Neuron (in vitro differentiated cells): ENCODE results near the gene LTB4R2.

Source experiments
- H2AFZ ChIP-seq: one replicate; pipeline ENCODE4 v1.6.1; 2013; ENCODE audit warnings: low read depth, mild to moderate bottlenecking, inconsistent platforms, low read length, moderate library complexity
- H3K27me3 ChIP-seq: one replicate; pipeline ENCODE4 v1.6.1; 2013; ENCODE audit warnings: low read length; ENCODE audit not compliant: insufficient read depth
- H3K36me3 ChIP-seq: one replicate; pipeline ENCODE4 v1.6.1; 2013; ENCODE audit warnings: low read length; ENCODE audit not compliant: insufficient read depth
- H3K4me1 ChIP-seq: one replicate; pipeline ENCODE4 v1.6.1; 2013; ENCODE audit warnings: low read length; ENCODE audit not compliant: insufficient read depth
- H3K4me3 ChIP-seq: 2 replicates; pipeline ENCODE4 v1.5.1; 2013; ENCODE audit warnings: mild to moderate bottlenecking, low read length, moderate library complexity
- H3K9me3 ChIP-seq: one replicate; pipeline ENCODE4 v1.6.1; 2013; ENCODE audit warnings: low read length

LTB4R2 gene

DNA sequence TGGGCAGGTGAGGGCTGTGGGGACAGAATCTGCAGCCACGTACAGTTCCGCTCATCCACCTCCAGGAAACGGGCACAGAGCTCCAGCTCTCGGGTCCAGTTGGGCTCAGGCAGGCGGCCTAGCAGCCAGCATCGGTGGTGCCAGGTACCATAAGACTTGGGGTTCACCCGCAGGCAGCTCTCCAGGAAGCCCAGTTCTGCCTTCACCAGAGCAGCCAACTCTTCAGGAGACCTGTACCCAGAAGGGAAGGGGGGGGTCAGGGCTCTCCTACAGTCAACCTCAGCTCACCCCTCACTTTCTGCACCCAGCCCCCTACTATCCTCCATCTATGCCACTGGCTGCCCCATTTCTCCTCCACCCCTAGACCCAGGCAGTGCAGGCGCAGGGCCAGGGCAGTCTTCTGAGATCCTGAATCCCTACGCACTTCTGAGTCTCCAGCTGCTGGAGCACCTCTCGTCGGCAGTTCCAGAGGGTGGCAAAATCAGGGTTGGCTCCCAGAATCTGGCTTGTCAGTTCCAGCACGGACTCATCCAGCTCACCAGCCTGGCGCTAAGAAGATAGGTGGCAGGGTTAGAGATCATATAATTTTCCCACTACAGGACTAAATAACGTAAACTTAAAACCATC lies 39.9 kb upstream of the LTB4R2 start:
- no peaks in the 10 kb centered on the region for H3K9me3 ChIP-seq
- no peak overlapping the region for H2AFZ ChIP-seq
- H3K4me3 ChIP-seq, result no peak overlapping the region
- H3K4me1 ChIP-seq, result peaks cover 9% of the 10 kb centered on the region
- H3K36me3 ChIP-seq, result peaks cover 11% of the 10 kb centered on the region
- no peaks in the 10 kb centered on the region for H3K27me3 ChIP-seq

DNA sequence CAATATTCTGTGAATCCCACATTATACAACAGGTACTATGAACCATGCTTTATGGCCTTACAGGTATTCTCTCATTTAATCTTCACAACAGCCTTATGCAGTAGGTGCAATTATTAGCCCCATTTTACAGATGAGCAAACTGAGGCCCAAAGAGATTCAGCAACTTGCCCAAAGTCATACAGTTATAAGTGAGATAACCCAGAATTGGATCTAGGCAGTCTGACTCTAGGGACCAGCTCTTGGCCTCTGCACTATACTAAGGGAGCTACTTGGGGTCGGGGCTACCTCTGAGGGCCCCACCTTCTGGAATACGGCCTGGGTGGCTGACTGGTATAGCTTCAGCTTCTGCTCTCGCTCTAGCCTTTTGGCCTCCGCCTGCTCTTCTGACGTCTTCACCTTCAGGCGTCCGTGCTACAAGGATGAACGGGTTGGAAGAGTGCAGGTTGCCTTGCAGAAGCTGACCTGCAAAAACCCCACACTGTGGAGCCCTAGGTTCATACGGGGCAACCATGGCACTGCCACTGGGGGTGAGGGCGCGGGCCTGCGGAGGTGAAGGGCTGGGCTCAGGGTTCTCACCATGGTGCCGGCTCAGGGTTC lies 39.3 kb upstream of the LTB4R2 start:
- peak overlapping the region; percentile 80 for H2AFZ ChIP-seq
- peak overlapping the region; percentile 88 for H3K4me3 ChIP-seq
- peaks cover 11% of the 10 kb centered on the region for H3K36me3 ChIP-seq
- no peaks in the 10 kb centered on the region for H3K9me3 ChIP-seq
- no peaks in the 10 kb centered on the region for H3K27me3 ChIP-seq
- H3K4me1 ChIP-seq, result peaks cover 9% of the 10 kb centered on the region

DNA sequence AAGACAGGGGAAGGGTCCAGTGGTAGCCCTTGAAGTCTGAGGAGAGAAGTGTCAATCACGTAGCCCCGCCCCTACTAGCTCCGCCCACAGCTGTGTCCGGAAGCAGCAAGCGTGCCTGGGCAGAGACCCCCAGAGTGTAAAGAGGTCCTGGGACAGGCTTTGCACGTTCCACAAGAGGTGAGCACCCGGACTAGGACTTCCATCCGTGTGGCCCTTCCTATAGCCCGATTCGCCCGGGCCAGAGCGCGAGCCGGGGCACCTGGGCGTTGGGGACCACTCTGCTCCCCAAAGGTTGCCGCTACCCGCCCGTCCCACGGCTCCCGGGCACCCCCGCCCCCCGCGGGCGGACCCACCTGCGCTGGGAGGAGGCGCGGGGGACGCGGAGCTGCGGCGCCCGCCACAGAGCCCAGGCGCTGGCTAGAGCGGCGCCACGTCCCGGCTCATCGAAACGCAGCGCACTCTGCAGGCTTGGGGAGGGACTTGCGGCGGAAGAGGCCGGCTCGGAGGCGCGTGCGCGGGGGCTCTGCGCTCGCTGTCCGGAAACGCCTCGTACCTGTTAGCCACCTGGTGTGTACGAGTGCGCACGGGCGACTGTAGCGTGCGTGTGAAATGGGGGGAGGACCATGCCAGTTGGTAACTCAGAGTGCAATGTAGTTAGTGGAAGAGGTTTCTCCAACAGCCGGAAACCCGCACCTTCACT lies 38.7 kb upstream of the LTB4R2 start, which contains the start of gene RABGGTA:
Gene RABGGTA (minus strand): TSS at position 464 of the 700 bp plus-strand sequence. CDS start 482 bp downstream, outside the sequence.
- peak within 1 kb of the TSS; percentile 80 for H2AFZ ChIP-seq
- no peaks in the 10 kb centered on the region for H3K9me3 ChIP-seq
- no peaks in the 10 kb centered on the region for H3K27me3 ChIP-seq
- peaks cover 9% of the 10 kb centered on the region for H3K4me1 ChIP-seq
- peaks cover 9% of the 10 kb centered on the region for H3K36me3 ChIP-seq
- peak within 1 kb of the TSS; percentile 88 for H3K4me3 ChIP-seq

DNA sequence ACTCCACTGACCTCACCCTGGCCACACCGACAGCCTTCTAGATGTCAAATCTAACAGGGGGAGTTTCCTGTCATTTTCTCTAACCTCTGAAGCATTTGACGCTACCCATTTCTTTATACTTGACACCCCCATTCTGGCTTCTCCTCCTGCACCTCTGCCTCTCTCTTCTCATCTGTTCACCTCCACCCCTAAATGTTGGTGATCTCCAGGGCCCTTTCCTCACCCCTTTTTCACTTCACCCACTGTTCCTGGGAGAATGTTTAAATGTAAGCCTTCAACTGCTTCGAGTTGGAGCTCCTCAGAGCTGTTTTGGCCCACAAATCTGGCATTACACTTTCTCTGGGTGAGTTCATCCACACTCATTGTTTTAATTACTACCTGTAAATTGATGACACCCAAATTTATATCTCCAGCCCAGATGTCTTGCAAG lies 38.1 kb upstream of the LTB4R2 start:
- Histone ChIP-seq H3K4me3 (peak overlapping the region; percentile 88), H3K27me3 (no peaks in the 10 kb centered on the region), H3K4me1 (peaks cover 9% of the 10 kb centered on the region), H3K36me3 (peaks cover 5% of the 10 kb centered on the region), H3K9me3 (no peaks in the 10 kb centered on the region), H2AFZ (peak overlapping the region; percentile 80)

DNA sequence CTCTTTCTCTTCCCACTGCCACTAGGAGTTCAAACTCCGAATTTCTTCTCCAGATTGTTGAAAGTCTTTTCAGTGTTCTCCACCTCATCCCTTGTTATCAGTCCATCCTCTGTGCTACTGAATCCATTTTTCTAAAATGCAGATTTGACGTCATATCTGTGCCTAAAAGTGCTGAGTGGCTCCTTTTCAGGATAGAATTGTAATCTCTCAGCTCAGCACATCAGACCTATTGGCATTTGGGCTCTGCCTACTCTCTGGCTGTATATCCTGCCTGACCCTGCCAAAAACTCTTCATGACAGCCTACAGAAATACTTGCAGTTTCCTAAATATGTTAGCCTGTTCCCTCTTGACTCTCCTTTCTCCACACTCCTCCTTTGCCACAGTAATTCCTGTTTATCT lies 37.5 kb upstream of the LTB4R2 start:
- Histone ChIP-seq H2AFZ (no peak overlapping the region), H3K4me3 (no peak overlapping the region), H3K36me3 (no peaks in the 10 kb centered on the region), H3K9me3 (no peaks in the 10 kb centered on the region), H3K4me1 (peaks cover 9% of the 10 kb centered on the region), H3K27me3 (no peaks in the 10 kb centered on the region)

DNA sequence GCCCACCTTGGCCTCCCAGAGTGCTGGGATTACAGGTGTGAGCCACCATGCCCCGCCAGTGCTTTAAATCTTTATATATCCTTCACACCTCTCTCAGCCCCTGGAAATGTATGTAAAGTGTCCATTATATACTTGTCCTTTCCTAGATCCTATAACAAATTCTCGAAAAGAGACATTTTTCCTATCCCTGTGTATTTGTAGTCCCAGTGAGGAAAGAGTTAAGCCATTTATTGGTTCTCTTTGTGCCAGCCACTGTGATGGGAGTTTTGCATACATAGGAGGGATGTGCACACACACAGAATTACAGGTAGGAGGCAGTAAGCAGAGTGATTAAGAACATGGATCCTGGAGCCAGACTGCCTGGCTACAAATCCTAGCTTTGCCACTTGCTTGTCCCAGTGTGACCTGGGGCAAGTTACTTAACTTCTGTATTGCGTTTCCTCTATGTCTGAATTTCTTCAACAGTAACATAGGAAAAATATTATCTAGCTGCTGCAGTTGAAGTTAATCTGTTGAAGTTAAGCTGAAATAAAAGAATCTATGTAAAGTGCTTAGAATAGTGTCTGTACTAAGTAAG lies 36.4 kb upstream of the LTB4R2 start:
- Histone ChIP-seq H3K4me3 (no peak overlapping the region), H2AFZ (no peak overlapping the region), H3K36me3 (no peaks in the 10 kb centered on the region), H3K4me1 (peaks cover 9% of the 10 kb centered on the region), H3K27me3 (no peaks in the 10 kb centered on the region), H3K9me3 (no peaks in the 10 kb centered on the region)

DNA sequence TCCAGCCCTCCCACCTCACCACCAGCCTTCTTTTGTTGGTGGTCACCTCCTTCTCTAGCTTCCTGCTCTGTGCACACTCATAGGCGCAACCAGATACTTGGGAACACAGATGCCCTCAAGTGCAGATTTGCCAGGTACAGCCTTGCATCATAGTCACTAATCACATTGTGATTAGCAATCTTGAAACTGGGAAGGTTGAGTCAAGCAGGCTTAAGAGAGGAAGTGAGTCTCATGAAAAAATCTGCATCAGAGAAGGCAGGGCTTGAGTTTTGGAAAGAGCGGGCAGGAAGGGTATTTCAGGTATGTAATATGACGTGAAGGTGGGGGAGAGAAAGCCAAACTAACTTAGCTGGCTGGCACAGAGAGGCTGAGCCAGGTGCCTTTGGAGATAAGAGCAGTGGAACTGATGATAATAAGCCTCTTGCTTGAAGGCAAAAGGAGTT lies 35.8 kb upstream of the LTB4R2 start:
- no peaks in the 10 kb centered on the region for H3K9me3 ChIP-seq
- no peak overlapping the region for H3K4me3 ChIP-seq
- H3K36me3 ChIP-seq, result no peaks in the 10 kb centered on the region
- peaks cover 9% of the 10 kb centered on the region for H3K4me1 ChIP-seq
- no peaks in the 10 kb centered on the region for H3K27me3 ChIP-seq
- H2AFZ ChIP-seq, result no peak overlapping the region

DNA sequence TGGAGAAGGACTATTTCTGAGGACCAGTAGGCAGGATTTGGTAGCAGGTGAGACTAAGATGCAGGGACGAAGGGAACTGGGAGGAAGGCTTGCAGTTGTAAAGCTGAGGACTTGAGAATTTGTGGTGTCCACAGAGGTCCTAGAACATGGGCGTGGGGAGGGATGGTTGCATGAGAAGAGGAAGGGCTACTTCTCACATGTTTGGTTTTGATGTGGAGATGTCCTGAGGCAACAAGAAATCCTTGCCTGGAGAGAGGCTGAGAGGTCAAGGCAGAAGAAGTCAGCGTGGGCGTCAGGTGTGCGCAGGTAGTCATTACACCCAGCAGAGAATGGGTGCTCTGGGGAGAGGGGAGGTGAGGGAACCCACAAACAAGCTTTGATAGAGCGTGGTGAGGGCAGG lies 32.9 kb upstream of the LTB4R2 start:
- H2AFZ ChIP-seq, result no peak overlapping the region
- H3K4me3 ChIP-seq, result no peak overlapping the region
- no peaks in the 10 kb centered on the region for H3K36me3 ChIP-seq
- H3K9me3 ChIP-seq, result no peaks in the 10 kb centered on the region
- H3K27me3 ChIP-seq, result no peaks in the 10 kb centered on the region
- H3K4me1 ChIP-seq, result peaks cover under 1% of the 10 kb centered on the region

DNA sequence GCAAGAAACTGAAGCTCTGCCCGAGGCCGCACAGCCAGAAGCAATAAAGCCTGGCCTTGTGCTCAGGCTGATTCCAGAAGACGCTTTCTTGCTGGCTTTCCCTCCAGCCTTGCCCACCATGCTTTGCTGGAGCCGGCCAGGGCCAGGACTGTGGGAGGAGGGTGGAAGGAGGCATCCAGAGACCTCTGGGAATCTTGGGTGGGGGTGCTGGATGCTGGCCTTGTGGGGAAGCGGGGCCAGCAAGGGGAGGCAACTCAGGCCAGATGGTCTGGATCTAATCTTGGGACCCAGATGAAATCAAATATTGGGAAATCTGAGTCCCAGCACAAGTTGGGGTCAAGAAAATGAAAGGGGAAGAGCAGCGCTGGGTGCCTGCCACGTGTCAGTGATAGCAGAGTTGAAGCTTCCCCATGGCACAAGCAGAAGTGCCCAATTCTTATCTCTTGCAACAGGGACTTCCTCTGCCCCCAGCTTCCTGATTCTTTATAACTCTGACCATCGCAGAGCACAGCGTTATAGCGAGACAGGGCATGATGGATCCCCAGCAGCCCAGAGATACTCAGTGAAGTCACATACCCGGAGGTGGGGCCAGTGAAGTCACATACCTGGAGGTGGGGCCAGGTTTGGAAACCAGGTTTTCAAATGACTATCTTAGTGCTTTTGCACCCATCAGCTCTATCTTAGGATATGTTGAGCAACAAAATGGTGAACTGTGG lies 32.2 kb upstream of the LTB4R2 start:
- Histone ChIP-seq H2AFZ (no peak overlapping the region), H3K27me3 (no peaks in the 10 kb centered on the region), H3K9me3 (no peaks in the 10 kb centered on the region), H3K4me3 (no peak overlapping the region), H3K36me3 (no peaks in the 10 kb centered on the region), H3K4me1 (no peaks in the 10 kb centered on the region)

DNA sequence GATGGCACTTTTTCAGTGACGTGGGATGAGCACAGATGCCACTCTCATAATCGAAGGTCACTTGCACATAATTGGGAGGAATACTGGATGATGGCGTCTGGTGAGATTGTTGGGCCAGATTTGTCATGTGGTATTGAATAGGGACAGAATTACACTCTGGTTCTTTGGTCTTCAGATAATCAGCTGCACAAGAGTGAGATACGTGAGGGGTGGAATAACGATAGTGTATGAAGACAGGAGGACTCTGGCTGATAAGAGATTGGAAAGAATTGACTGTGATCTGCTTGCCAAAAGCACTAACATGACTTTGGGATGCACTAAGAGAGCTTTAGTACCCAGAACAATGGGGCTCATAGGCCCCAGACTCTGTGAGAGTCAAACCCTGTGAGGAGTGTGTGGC lies 31.5 kb upstream of the LTB4R2 start:
- H3K36me3 ChIP-seq, result no peaks in the 10 kb centered on the region
- no peak overlapping the region for H3K4me3 ChIP-seq
- H2AFZ ChIP-seq, result no peak overlapping the region
- no peaks in the 10 kb centered on the region for H3K4me1 ChIP-seq
- H3K27me3 ChIP-seq, result no peaks in the 10 kb centered on the region
- H3K9me3 ChIP-seq, result no peaks in the 10 kb centered on the region

DNA sequence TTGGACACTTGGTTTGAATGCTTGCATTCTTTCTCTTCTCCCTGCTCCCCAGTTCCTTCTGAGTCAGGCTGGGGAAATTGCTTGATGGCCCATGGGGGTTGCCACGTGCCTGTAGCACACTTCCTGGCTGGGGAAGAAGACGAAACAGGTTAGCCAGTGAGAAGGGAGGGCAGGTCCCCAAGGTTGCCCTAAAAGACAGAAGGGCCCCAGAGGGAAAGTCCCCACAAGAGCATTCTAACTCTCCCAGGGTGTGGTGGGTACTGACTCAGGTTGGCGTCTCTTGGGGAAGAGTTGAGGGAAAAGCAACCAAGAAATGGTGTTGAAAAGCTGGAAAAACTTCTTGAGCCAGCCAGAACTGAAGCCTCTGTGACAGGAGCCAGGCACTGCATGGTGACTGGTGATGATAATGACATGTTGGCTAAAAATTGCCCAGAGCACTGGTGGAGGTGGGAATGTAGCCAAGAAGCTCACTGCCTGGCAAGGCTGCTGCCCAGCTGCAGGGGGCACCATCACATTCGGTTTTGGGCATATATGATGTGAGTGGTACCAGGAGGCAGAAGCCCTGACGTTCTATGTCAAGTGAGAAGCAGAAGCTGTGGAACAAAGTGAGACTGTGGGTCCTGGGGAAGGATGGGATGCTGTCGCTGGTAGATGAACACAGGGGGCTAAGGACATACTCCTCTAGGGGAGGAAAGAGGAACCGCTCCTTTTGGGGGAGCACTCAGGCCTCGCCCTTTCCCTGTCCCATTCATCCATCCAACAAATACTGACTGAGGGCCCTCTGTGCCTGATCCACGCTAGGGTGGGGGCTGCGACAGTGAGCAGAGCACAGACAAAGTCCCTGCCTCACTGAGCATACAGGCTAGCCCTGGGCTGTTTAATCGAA lies 30.4 kb upstream of the LTB4R2 start:
- no peaks in the 10 kb centered on the region for H3K9me3 ChIP-seq
- no peaks in the 10 kb centered on the region for H3K36me3 ChIP-seq

DNA sequence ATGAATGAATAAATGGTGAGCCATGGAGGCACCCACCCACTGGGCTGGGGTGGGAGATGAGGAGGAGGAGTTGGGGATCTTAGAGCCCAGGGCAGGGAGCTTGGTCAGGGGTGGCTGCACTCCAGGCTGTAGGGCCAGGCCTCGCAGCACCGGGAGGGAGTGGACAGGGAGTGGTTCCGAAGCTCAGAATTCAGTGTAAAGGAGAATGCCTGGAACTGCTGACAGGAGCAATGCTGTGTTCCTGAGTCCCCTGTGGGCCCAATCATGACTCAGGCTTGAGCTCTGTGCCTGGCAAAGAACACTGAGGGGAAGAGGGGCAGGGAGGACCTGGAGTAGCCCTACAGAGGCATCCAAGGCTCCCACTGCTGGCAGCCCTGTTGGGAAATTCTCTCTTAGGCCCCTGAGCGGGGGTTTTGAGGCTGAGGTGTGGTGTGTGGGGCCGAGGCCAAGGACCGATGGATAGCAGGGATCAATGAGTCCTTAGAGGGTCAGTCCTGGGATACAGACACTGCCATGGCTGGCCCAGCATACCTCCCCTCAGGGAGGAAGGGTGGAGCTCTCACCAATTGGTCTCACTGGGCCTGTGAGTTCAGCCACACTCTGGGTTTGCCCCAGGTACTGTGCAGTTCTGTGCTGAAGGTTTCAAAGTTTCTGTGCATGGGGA lies 29.0 kb upstream of the LTB4R2 start:
- Histone ChIP-seq H3K4me3 (no peak overlapping the region), H3K9me3 (no peaks in the 10 kb centered on the region), H2AFZ (no peak overlapping the region), H3K36me3 (no peaks in the 10 kb centered on the region), H3K4me1 (no peaks in the 10 kb centered on the region), H3K27me3 (no peaks in the 10 kb centered on the region)

More for the DNA sequence above, 30.4 kb upstream of the LTB4R2 start:
- H3K27me3 ChIP-seq, result no peaks in the 10 kb centered on the region
- no peak overlapping the region for H3K4me3 ChIP-seq
- no peak overlapping the region for H2AFZ ChIP-seq
- H3K4me1 ChIP-seq, result no peaks in the 10 kb centered on the region
